ENCODE measurements around the gene RBM48. TPM values are rescaled to one million over a fixed set of nuclear protein-coding genes. Genes with fewer than 3 reads are reported as not detected.

RBM48 gene
- total RNA-seq, 1 experiment from 2014 or later = 8.2 TPM

- Mint-ChIP-seq H3K9me3 (ENCODE audit: low read depth, unreplicated experiment) (no peaks in the 10 kb centered on the region), H3K36me3 (ENCODE audit: insufficient read depth, unreplicated experiment) (peaks cover 37% of the 10 kb centered on the region), H3K4me3 (ENCODE audit: low read depth, unreplicated experiment) (no peak overlapping the region), H3K27ac (ENCODE audit: unreplicated experiment) (no peak overlapping the region), H3K4me1 (ENCODE audit: low read depth, unreplicated experiment) (no peaks in the 10 kb centered on the region), H3K27me3 (ENCODE audit: unreplicated experiment) (no peaks in the 10 kb centered on the region)
- no peak for TF ChIP-seq CTCF (IDR thresholded peaks at IDR 0.05; ENCODE audit: unreplicated experiment)
- intact Hi-C loops (cut with micrococcal nuclease; ENCODE audit: unreplicated experiment) = no loop called here
- BruUV-seq (replicated peaks) = no TSS peak
- CTCF ChIA-PET = no interaction called here
- no peak for DNase-seq
Measured at GRCh38 chr7:92569137-92569536, 40.5 kb downstream of the RBM48 start.

- CTCF ChIA-PET = no interaction called here
- no peaks in the 10 kb centered on the region for H3K27me3 Mint-ChIP-seq (ENCODE audit: unreplicated experiment)
Measured at GRCh38 chr7:92576296-92576695, 47.7 kb downstream of the RBM48 start.

GRCh38 chr7:92582948-92583347 lies 54.4 kb downstream of the RBM48 start:
- no peak for TF ChIP-seq CTCF (IDR thresholded peaks at IDR 0.05; ENCODE audit: unreplicated experiment)
- no peaks in the 10 kb centered on the region for H3K9me3 Mint-ChIP-seq (ENCODE audit: low read depth, unreplicated experiment)
- no peak for DNase-seq
- CTCF ChIA-PET = no interaction called here
- H3K36me3 Mint-ChIP-seq (ENCODE audit: insufficient read depth, unreplicated experiment) = peaks cover 26% of the 10 kb centered on the region
- no TSS peak for BruUV-seq (replicated peaks)
- H3K4me3 Mint-ChIP-seq (ENCODE audit: low read depth, unreplicated experiment) = no peak overlapping the region
- H3K27ac Mint-ChIP-seq (ENCODE audit: unreplicated experiment) = no peak overlapping the region
- H3K27me3 Mint-ChIP-seq (ENCODE audit: unreplicated experiment) = no peaks in the 10 kb centered on the region
- intact Hi-C loops (cut with micrococcal nuclease; ENCODE audit: unreplicated experiment) = no loop called here
- no peaks in the 10 kb centered on the region for H3K4me1 Mint-ChIP-seq (ENCODE audit: low read depth, unreplicated experiment)

More at GRCh38 chr7:92576296-92576695, 47.7 kb downstream of the RBM48 start:
- H3K9me3 Mint-ChIP-seq (ENCODE audit: low read depth, unreplicated experiment) = no peaks in the 10 kb centered on the region
- no peaks in the 10 kb centered on the region for H3K4me1 Mint-ChIP-seq (ENCODE audit: low read depth, unreplicated experiment)
- no peak overlapping the region for H3K27ac Mint-ChIP-seq (ENCODE audit: unreplicated experiment)
- no peak overlapping the region for H3K4me3 Mint-ChIP-seq (ENCODE audit: low read depth, unreplicated experiment)
- no TSS peak for BruUV-seq (replicated peaks)
- intact Hi-C loops (cut with micrococcal nuclease; ENCODE audit: unreplicated experiment) = no loop called here
- peaks cover 28% of the 10 kb centered on the region for H3K36me3 Mint-ChIP-seq (ENCODE audit: insufficient read depth, unreplicated experiment)
- TF ChIP-seq CTCF (IDR thresholded peaks at IDR 0.05; ENCODE audit: unreplicated experiment) = no peak
- DNase-seq = no peak

GRCh38 chr7:92584953-92585352 lies 56.4 kb downstream of the RBM48 start:
- CTCF ChIA-PET = no interaction called here
- DNase-seq = no peak
- H3K27ac Mint-ChIP-seq (ENCODE audit: unreplicated experiment) = no peak overlapping the region
- H3K36me3 Mint-ChIP-seq (ENCODE audit: insufficient read depth, unreplicated experiment) = peaks cover 31% of the 10 kb centered on the region
- H3K4me1 Mint-ChIP-seq (ENCODE audit: low read depth, unreplicated experiment) = peaks cover 12% of the 10 kb centered on the region
- H3K9me3 Mint-ChIP-seq (ENCODE audit: low read depth, unreplicated experiment) = no peaks in the 10 kb centered on the region
- no peaks in the 10 kb centered on the region for H3K27me3 Mint-ChIP-seq (ENCODE audit: unreplicated experiment)
- TF ChIP-seq CTCF (IDR thresholded peaks at IDR 0.05; ENCODE audit: unreplicated experiment) = no peak
- intact Hi-C loops (cut with micrococcal nuclease; ENCODE audit: unreplicated experiment) = no loop called here
- H3K4me3 Mint-ChIP-seq (ENCODE audit: low read depth, unreplicated experiment) = no peak overlapping the region
- no TSS peak for BruUV-seq (replicated peaks)

Data from Calu3 (cell line).